ENCODE results near the gene PCNX1.
A peak's percentile ranks its signal among the peaks of the same experiment; 100 is the strongest.

DNA sequence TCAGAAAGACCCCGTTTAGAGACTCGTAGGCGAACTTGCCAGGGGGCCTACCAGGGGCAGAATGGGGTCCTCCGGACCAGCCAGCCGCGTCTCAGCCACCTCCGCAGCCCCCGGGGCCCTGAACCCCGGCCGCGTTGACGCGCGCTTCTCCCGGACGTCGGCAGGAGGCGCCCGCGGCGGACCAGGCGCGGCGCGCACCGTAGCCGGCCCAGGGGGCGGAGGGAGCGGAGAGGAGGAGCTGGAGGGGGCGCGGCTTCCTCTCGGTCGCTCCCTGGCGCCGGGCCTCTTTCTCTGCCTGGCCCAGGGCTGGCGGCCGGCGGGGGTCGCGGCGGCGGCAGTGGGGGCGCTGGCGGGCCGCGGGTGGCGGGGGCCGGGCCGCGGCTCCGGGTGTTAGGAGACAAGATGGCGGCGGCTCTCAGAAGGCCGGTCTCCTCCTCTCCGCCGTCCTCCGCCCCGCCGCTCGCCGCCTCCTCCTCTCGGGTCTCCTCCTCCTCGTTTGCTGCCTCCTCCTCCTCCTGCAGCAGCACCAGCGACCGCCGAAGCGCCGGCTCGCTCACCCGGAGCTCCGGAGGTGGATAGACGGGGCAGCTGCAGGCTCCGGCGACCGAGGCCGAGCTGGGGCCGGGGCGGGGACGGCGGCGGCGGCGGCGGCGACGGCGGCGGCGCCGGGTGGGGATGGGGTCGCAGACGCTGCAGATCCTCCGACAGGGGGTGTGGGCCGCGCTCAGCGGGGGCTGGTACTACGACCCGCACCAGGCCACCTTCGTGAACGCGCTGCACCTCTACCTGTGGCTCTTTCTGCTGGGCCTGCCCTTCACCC, at the start of gene PCNX1:
- TF ChIP-seq, protein P1, sequence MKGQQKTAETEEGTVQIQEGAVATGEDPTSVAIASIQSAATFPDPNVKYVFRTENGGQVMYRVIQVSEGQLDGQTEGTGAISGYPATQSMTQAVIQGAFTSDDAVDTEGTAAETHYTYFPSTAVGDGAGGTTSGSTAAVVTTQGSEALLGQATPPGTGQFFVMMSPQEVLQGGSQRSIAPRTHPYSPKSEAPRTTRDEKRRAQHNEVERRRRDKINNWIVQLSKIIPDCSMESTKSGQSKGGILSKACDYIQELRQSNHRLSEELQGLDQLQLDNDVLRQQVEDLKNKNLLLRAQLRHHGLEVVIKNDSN (IDR thresholded peaks at IDR 0.05) = no peak
- TF ChIP-seq CEBPB (IDR thresholded peaks at IDR 0.05) = no peak
- TF ChIP-seq EP300 (IDR thresholded peaks at IDR 0.05; ENCODE audit: borderline replicate concordance) = no peak
- no peak; the same call in 1 of the 2 replicates for TF ChIP-seq EGR1 (IDR thresholded peaks at IDR 0.05)
- peak; percentile 42; the same call in 1 of the 2 replicates for TF ChIP-seq RAD21 (IDR thresholded peaks at IDR 0.05; ENCODE audit: low read depth)

All from Ishikawa (cell line).